Right lobe of liver (tissue), 6 donors: ENCODE results near the gene FCRL1. TPM values are rescaled to one million over a fixed set of nuclear protein-coding genes. Genes with fewer than 3 reads are reported as not detected.

Experiments used
- ATAC-seq, 4 donors: fragments of 200-7000 bp; cut with Tn5 transposase; one replicate each; pipeline ENCODE4 v1.9.1; 2020; ENCODE audit warnings: mild to moderate bottlenecking in 4 of 4, moderate library complexity in 4 of 4
- DNase-seq, 3 donors: peaks; one replicate each; pipeline ENCODE4 v3.0.0-alpha.2; 2020
- H3K27ac ChIP-seq, 3 donors: fragments of 200-600 bp; one replicate each; pipeline ENCODE4 v1.8.0; 2022
- H3K27me3 ChIP-seq, 2 donors: fragments of 200-600 bp; one replicate each; pipeline ENCODE4 v1.8.0; 2022
- H3K36me3 ChIP-seq, 4 donors: fragments of 200-600 bp; sonication (generic) in 1 of 4; one replicate each; pipeline versions ENCODE4 v1.5.1 to v1.8.0; 2017 to 2022; ENCODE audit warnings: control low read depth in 1 of 4
- H3K4me1 ChIP-seq, 4 donors: fragments of 200-600 bp; sonication (generic) in 1 of 4; one replicate each; pipeline versions ENCODE4 v1.5.1 to v1.8.0; 2017 to 2022; ENCODE audit warnings: control low read depth in 1 of 4
- H3K4me3 ChIP-seq, 3 donors: fragments of 200-600 bp; one replicate each; pipeline ENCODE4 v1.8.0; 2022
- H3K9me3 ChIP-seq, 4 donors: fragments of 200-600 bp; sonication (generic) in 1 of 4; one replicate each; pipeline versions ENCODE4 v1.5.1 to v1.8.0; 2017 to 2022; ENCODE audit warnings: control low read depth in 1 of 4
- POLR2A ChIP-seq: fragments of 450-650 bp; IDR thresholded peaks from one replicate; pipeline ENCODE4 v1.6.1; 2017; ENCODE audit warnings: antibody characterized with exemption, mild to moderate bottlenecking
- WGBS: methylation state at CpG from one replicate; pipeline ENCODE4 v1.1.6; 2018; ENCODE audit warnings: low coverage, low lambda C conversion rate; ENCODE audit not compliant: insufficient coverage; ENCODE audit errors: missing lambda C conversion rate; 5-methylcytosine and 5-hydroxymethylcytosine counted together
- intact Hi-C, 2 donors: fragments of 100-400 bp; cut with DNase I; formaldehyde crosslinking; loops; one replicate each; pipeline versions ENCODE4 v1.11.2 to v1.14.1; 2022
- small RNA-seq, 2 experiments: library from RNA; depleted of rRNA; stranded (forward); fragments of <200 nt; gene quantifications; one replicate each; pipeline ENCODE3, GENCODE V24; 2016
- total RNA-seq, 6 experiments: library from RNA; depleted of rRNA in 2 of 6; stranded (reverse); fragments of >200 nt in 2 of 6; fragmentation: NEBNext Ultra II Directional in 3 of 6; extraction: Animal tissue kit (Norgen Biotek cat#: 25700) in 3 of 6; gene quantifications; one replicate each; pipeline versions ENCODE4 v1.1.0 to v1.2.4, GENCODE V29; 2016 to 2023
- TF ChIP-seq, protein P1 (sequence below), 4 donors: fragments of 200-600 bp in 3 of 4; fragments of 450-650 bp in 1 of 4; IDR thresholded peaks; one replicate each; pipeline versions ENCODE4 v1.5.1 to v1.8.0; 2016 to 2022; ENCODE audit warnings: antibody characterized with exemption in 4 of 4, mild to moderate bottlenecking in 2 of 4
- donor health status: DM: no; HTN: yes; CAD: no.
- donor health status: DM: no; HTN: no; CAD: no.
- donor health status: DM: no; HTN: no; CAD: no.
- donor health status: DM: no; HTN: yes; CAD: no.
- donor health status: DM: no; HTN: yes; CAD: no.

Gene FCRL1
- total RNA-seq, 6 experiments from 2014 or later, result 0.12 to 0.24 TPM; not detected in 4

DNA sequence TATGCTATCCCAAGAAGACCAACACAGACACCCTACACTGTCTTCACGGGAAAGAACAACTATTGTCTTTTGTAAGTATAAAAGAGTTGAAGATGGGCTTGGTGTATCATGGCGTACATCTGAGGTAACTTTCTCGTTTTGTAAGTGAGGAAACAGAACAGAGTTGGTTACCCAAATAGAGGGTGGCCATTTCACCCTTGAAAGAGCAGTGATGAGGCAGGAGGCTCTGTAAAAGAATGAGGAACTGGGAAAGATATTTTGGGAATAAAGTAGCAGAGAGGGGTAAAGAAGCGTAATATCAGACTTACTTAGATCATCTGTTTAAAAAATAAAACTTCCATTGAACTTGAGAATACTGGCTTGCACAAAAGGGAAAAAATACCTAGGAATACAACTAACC lies 61.9 kb downstream of the FCRL1 start:
- no peak for DNase-seq

DNA sequence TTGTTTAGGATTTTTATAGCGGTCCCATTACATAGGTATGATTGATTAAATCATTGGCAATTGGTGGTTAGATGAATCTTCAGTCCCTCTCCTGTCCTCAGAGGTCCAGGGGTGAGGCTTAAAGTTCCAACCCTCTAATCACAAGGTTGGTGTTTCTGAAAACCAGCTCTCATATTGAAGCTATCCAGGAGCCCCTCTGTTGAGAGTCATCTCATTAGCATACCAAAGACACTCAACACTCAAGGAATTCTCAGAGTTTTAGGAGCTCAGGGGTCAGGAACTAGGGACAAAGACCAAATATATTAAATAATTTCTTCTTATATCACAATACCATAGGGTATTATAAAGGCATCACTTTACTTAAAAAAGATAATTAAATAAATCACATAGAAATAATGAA lies 66.3 kb downstream of the FCRL1 start:
- TF ChIP-seq, protein P1, sequence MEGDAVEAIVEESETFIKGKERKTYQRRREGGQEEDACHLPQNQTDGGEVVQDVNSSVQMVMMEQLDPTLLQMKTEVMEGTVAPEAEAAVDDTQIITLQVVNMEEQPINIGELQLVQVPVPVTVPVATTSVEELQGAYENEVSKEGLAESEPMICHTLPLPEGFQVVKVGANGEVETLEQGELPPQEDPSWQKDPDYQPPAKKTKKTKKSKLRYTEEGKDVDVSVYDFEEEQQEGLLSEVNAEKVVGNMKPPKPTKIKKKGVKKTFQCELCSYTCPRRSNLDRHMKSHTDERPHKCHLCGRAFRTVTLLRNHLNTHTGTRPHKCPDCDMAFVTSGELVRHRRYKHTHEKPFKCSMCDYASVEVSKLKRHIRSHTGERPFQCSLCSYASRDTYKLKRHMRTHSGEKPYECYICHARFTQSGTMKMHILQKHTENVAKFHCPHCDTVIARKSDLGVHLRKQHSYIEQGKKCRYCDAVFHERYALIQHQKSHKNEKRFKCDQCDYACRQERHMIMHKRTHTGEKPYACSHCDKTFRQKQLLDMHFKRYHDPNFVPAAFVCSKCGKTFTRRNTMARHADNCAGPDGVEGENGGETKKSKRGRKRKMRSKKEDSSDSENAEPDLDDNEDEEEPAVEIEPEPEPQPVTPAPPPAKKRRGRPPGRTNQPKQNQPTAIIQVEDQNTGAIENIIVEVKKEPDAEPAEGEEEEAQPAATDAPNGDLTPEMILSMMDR (IDR thresholded peaks at IDR 0.05), result no peak
- TF ChIP-seq POLR2A, result no peak
- no peaks in the 10 kb centered on the region for H3K27me3 ChIP-seq
- no peaks in the 10 kb centered on the region for H3K9me3 ChIP-seq
- H3K4me1 ChIP-seq, result no peaks in the 10 kb centered on the region
- DNase-seq (no peak), ATAC-seq (no peak)
- no peaks in the 10 kb centered on the region for H3K36me3 ChIP-seq
- H3K27ac ChIP-seq, result no peak overlapping the region
- H3K4me3 ChIP-seq, result no peak overlapping the region
- no CpG with 5 or more reads among the region's 1 CpG for WGBS
- intact Hi-C loops, result no loop called here

More for the DNA sequence above, 61.9 kb downstream of the FCRL1 start:
- H3K36me3 ChIP-seq, result no peaks in the 10 kb centered on the region
- TF ChIP-seq, protein P1 (IDR thresholded peaks at IDR 0.05), result no peak
- no peak for TF ChIP-seq POLR2A
- 45% methylated on average over 3 of the region's 4 CpGs for WGBS
- ATAC-seq, result no peak
- intact Hi-C loops, result no loop called here
- H3K9me3 ChIP-seq, result no peaks in the 10 kb centered on the region
- no peaks in the 10 kb centered on the region for H3K27me3 ChIP-seq
- no peak overlapping the region for H3K4me3 ChIP-seq
- no peak overlapping the region for H3K27ac ChIP-seq
- H3K4me1 ChIP-seq, result no peaks in the 10 kb centered on the region

DNA sequence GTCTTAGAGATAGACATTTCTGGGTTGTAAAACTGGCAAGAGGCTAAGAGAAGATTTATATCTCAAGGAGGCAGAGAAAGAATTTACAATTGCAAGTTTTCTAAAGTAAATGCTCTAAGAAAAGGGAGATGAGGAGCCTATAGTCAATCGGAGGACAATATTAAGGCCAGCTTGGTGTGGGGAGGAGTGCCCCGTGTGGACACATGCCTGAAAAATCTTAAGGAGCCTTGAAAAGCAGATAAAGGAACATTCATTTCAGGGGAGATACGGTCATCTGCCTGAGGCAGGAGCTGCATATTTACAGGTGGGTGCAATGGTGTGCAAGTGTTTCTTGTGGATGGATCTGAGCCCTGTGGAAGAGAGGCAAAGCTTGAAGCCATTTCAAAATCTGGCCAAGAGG lies 68.6 kb downstream of the FCRL1 start:
- DNase-seq (no peak), ATAC-seq (no peak)
- intact Hi-C loops, result no loop called here
- 32% methylated on average over 3 of the region's 3 CpGs for WGBS
- no peaks in the 10 kb centered on the region for H3K4me1 ChIP-seq
- TF ChIP-seq, protein P1 (IDR thresholded peaks at IDR 0.05), result no peak
- no peak for TF ChIP-seq POLR2A
- H3K4me3 ChIP-seq, result no peak overlapping the region
- no peaks in the 10 kb centered on the region for H3K27me3 ChIP-seq
- H3K9me3 ChIP-seq, result no peaks in the 10 kb centered on the region
- no peak overlapping the region for H3K27ac ChIP-seq
- H3K36me3 ChIP-seq, result no peaks in the 10 kb centered on the region

- Histone ChIP-seq H3K9me3 (no peaks in the 10 kb centered on the region), H3K27ac (no peak overlapping the region), H3K36me3 (no peaks in the 10 kb centered on the region), H3K27me3 (no peaks in the 10 kb centered on the region), H3K4me3 (no peak overlapping the region), H3K4me1 (no peaks in the 10 kb centered on the region)
- ATAC-seq, result no peak
- TF ChIP-seq POLR2A, result no peak
- TF ChIP-seq, protein P1 (IDR thresholded peaks at IDR 0.05), result no peak
- 89% methylated on average over 3 of the region's 3 CpGs for WGBS
- no peak for DNase-seq
- intact Hi-C loops, result no loop called here
These were observed 71.6 kb downstream of the FCRL1 start for GRCh38 chr1:157748262-157748817.

Small RNA genes lying within 50 kb of the gene (small RNA-seq; reads per million reads assigned to genes)
- 0 reads per million in 2 experiments for gene MRPS21P2

Other genes starting within 250 kb of the FCRL1 start
- gene FCRL4, start 222.0 kb downstream of the FCRL1 start, total RNA-seq, result not detected
- gene FCRL3, start 119.4 kb downstream of the FCRL1 start, total RNA-seq, result under 1 TPM; 0.12 to 0.60 (median 0.20) TPM
- gene FCRL2, start 43.0 kb downstream of the FCRL1 start, total RNA-seq, result under 1 TPM in 4 of 6 experiments, not detected in 2; 0.06 to 0.12 (median 0.08) TPM
- gene CD5L, start 21.7 kb upstream of the FCRL1 start, total RNA-seq, result 10 to 100 TPM in 3 of 6 experiments, 1 to 10 TPM in 1, under 1 TPM in 2; 0.92 to 53.9 (median 10.2) TPM
- 1 to 10 TPM; 1.1 to 4.9 (median 2.9) TPM for gene KIRREL1, start 173.5 kb upstream of the FCRL1 start, total RNA-seq